GM21786 (cell line): ENCODE data around the gene MGA.

Experiments used
- ATAC-seq: cut with Tn5 transposase; IDR thresholded peaks from one replicate; pipeline ENCODE4 v1.9.1; 2021; ENCODE audit not compliant: unreplicated experiment

The MGA gene

DNA sequence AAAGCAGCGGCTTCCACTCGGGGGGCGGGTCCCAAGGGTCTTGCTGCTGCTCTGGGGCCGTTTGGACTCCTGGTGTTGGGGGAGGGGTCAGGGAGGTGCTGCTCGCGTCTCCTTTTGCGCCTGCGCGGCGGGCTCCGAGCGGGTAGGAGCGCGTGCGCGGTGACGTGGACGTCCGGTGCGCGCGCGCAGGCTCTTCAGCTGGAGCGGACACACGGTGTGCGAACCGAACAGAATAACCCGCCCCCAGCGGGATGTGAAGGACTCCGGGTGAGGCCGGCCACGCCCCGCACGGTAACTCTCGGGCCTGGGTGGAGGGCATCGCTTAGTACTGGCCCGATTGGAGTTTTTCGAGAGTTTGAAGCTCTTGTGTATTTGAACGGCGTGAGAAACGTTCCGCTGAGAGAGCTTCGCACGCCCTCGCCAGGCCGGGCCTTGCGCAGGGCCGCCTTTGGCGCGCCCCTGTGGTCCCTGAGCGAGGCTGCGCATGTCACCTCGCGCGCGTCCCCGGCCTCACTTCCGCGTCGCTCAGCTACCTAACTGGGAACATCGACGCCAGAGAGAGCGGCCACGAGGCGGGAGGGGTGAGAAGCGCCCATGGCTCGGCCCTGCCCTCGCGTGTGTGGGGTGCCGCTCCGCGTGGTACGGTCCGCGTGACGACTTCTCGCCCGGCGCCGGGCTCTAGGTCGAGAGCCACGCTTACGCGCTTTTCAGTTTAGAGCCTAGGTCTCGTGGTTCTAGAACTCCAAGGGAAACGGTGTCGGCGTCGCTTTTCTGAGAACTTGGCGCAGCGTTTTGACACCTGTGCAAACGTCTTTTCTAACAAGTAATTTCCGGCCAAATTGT is at the start of gene MGA:
TSS of gene MGA (plus strand) at position 171 of the 843 bp plus-strand sequence.
- ATAC-seq: peak; percentile 69

DNA sequence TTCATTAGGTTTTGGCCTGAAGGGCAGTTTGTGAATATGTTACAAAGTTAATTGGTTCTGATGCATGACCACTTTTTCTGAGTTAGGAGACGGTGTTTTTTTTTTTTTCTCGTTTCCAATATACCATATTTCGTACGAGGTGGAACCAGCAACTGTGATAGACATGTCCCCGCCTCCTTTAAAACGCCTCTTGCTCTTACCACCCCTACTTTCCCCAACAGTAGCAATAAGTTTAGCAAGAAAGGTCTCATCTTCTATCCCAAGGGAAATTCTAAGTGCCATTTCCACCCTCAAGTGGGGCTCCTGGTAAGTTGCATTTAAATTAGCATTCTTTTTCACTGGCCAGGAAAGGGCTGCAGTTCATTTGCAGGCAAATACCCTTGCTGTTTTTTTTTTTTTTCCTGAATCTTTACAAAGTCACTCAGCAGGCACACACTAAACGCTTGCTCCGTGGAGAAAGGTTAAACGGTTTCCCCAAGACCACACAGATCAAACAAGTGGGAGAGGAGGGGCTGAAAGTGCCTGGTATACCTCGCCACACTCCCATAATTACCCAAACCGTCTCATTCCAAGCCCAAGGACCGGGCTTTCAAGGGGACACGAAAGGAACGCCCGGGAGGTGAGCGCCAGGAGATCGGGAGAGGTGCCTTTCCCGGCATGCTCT is 39.5 kb upstream of the MGA start:
- no peak for ATAC-seq

DNA sequence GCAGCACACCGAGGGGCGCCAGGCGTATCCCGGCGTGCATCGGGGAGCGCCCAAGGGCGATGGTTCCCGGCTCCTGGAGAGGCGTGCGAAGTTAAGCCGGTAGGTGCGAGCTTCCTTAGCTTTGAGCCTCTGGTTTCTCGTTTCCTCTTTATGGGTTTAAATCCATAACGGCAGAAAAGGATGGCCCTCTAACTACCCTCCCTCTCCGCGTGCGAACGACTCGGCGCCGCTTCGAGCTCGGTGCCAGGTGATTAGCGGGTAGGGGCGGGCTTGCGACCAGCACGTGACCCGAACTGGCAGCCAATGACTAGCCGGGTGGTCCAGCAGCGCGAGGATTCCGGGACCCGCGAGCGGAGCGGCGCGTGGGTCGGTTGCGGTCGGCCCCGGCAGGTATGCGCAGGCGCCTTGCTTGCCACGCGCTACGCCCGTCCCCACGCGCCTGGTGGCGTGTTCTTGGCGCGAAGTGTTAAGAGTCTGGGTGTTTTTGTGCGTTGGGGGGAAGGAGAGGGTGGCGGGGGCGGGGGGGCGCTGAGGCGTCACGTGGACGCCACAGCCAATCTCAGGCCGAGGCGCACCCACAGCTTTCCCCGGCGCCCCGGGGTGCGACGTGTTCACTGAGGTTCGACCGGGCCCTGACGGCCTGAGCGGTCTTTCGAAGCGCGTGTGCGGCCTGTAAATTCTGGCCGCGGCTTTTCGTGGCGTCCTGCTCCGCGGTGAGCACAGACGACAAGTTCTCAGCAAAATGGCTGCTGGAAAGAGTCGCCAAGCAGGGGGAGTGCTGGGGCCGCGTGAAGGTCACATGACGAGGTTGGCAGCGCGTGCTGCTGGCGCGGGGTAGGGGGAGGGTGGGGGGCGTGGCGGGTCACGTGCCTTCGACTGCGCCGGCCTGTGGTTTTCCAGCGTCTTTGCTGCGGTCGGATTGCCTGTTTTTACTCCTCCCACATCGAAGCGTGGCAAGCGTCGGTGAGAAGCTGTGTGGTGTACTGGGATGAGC is 38.7 kb upstream of the MGA start:
- no peak for ATAC-seq

DNA sequence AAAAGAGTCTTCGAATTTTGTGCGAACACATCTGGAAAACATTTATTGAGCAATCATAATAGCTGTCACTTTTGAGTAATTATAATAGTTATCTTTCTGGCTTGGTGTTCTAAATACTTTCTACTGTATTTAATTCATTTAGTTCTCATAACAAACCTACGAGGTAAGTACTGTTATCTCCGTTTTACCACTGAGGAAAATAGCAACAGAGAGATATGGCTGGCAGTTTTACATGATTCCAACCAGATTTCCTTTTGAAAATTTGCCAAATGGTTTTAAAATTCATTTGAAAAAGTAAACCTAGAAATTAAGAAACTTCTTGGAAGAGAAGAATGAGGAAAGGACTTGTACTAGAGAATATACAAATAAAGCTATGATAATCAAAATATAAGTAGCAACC is 37.3 kb upstream of the MGA start:
- no peak for ATAC-seq

DNA sequence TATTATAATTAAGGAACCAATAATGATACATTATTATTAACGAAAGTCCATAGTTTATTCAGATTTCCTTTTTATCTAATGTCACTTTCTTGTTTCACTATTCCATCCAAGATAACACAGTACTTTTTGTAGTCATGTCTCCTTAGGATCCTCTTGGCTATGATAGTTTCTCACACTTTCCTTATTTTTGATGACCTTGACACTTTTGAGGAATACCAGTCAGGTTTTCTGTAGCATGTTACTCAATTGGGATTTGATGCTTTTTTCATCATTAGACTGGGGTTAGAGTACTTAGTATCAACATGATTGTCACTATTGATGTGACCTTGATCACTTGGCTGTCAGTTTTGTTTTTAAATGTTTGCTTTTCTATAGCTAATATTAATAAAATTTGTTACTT is 33.0 kb upstream of the MGA start:
- no peak for ATAC-seq

DNA sequence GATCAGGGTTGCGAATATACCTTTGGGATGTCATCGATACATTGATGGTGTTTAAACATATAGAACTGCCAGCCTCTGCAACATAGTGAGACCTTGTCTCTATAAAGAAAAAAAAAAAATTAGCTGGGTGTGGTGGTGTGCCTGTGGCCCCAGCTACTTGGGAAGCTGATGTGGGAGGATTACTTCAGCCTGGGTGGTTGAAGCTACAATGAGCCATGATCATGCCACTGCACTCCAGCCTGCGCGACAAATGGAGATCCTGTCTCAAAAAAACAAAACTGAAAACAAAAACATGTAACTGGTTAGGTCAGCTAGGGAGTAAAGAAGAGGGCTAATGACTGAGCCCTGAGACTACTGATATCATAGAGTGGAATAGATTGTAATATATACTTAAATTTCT is 30.7 kb upstream of the MGA start:
- no peak for ATAC-seq

DNA sequence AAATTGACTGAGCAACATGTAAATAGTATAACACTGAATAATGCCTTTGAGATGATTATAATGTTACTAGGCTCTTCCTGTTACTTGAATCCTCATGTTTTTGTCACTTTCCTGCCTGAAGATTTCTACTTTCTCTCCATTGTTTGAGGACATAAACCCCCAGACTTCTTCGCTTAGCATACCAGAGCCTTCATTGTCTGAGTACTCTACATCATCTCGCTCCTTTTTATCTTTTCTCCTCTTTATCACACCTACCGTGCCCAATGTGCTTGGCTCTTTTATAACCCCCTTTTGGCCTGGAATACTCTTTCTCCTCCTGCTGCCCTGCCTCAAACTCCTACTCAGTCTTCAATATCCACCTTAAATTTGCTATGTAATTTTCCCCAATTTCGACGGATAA is 30.3 kb upstream of the MGA start:
- ATAC-seq: no peak

DNA sequence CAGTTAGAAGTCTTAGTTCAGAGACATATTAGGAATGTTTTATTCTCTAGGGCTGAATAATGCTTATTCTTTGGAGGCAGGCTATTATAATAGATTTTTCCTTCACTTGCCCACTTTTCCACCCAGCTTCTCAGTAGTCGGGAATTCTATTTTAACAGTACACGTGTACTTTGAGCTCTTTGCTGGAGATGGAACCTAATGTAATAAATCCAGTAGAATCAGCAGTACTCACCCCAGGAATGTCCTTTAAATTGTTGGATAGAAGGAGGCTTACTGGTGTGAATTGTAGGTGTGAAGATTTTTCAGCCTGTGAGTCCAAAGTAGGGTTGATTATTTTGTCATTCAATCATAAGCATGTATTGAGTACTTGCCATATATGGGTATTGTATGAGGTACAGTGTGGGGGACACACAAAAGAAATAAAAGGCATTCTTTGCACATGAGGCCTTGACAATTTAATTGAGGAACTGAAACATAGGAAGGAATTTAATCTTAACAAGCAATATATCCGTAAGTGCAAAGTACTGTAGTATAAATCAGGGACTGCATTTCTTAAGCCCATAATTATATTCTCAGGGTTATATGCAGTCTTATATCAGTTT is 29.5 kb upstream of the MGA start:
- no peak for ATAC-seq

DNA sequence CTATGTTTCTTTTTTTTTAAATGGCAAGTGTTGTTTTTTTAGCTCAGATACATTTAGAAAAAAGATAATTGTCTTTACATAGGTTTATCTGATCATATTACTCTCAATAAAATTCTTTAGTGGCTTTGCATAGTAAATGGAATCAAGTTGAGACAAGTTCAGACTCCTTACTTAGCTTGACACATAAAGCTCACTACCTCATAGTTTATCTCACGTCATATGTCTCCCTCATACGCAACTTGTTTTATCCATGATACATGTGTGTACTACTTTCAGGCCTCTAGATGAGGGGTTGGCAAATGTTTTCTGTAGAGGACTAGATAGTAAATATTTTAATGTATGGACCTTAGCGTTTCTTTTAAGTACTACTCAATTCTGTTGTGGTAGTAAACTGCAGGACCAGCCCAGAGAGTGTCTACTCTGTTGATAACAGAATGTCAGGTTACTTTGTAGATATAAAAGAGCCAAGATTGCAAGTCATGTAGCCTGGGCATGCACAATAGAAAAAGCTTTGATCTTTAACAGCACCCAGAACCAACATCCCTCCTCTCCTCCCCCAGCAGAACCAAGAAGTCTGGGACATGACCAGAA is 28.2 kb upstream of the MGA start:
- ATAC-seq: no peak

DNA sequence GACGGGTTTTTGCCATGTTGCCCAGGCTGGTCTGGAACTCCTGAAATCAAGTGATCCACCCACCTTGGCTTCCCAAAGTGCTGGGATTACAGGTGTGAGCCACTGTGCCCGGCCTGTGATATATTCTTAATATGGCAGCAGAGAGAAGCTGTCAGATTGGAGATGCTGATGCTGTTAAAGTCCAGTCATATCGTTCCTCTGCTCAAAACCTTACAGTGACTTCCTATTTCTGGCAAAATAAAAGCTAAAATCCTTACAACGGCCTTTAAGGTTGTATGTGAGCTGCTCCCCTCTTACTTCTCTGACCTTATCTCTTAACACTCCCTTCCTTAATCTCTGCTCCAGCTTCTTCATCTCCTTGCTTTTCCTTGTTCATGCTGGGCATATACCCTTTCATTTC is 26.6 kb upstream of the MGA start:
- no peak for ATAC-seq

DNA sequence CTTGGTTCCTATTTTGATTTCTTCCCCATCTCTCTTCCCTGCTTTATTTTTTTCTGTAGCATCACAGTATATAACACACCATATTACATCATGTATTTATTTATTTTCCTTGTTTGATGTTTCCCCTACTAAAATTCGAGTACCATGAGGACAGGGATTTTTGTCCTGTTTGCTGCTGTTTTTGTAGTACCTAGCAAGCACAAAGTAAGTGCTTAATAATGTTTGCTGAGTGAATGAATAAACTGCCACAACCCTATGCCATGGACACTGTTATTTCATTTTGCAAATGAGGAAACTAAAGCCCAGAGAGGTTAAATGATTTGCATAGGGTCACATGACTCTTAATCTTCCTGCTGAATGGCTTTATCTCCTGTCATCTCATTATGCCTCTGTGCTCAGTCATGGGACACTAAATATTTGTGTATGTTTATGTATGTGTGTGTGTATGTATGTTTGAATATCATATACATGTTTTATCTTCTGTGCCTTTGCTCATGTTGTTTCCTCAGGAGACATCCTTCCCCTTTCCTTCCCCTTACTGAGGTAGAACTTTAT is 26.1 kb upstream of the MGA start:
- no peak for ATAC-seq

DNA sequence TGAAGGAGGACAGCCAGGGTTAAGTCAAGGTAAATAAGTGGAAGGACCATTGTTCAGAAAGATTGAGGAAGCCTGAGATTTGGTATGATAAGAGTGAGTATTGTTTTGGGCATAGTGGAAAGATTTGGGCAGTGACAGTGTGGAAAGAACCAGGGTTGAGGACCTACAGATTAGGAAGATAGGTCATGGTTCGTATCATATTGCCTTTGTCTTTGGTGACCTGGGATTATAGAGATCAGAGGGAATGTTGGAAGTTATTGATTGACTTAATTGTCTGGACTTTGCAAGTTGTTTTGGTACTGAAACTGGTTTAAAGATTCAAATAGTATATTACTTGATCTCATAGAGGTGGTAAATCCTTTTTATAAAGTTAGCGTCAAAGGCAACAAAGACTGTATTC is 23.1 kb upstream of the MGA start:
- no peak for ATAC-seq

DNA sequence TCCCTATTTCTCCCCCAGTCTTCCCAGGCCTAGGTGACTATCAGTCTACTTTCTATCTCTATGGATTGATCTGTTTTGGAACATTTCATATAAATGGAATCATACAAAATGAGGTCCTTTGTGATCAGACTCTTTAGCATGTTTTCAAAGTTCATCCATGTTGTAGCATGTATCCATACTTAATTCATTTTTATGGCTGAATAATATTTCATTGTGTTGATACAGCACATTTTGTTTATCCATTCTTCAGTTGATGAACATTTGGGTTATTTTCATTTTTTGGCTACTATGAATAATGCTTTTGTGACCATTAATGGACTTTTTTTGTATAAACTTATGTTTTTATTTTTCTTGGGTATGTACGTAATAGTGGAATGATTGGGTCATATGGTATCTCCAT is 19.2 kb upstream of the MGA start:
- no peak for ATAC-seq

DNA sequence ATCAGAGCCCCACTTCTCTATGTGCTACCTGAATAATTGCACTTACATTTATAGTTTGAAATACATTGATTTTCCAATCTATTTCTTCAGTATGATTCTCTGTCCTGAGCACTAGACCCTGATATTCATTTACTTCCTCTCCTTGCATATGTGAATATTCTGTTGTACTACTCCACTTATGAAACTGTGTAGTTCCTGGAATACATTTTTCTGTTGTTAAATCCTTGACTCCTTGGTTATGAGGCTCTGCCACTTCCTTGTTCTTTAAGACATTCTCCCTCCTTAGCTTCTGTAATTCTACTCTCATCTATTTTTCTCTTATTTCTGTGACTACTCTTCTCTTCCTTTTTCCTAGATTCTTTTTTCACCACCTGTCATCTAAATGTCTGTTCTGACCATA is 12.9 kb upstream of the MGA start:
- no peak for ATAC-seq

DNA sequence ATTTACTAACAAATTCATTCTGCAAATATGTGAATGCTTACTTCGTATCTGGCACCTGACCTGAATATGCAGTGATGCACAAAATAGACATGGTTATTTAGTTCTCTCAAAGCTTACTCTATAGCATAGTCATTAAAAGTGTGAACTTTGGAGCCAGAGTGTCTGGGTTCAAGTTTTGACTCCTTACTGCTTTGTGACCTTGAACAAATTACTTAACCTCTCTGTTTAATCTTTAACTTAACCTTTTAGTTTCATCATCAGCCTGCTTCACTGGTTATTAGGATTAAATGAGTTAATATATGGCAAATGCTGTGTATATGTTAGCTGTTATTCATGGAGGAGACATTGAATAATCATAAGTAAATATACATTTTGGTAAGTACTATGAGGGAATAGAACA is 12.1 kb upstream of the MGA start:
- ATAC-seq: no peak

DNA sequence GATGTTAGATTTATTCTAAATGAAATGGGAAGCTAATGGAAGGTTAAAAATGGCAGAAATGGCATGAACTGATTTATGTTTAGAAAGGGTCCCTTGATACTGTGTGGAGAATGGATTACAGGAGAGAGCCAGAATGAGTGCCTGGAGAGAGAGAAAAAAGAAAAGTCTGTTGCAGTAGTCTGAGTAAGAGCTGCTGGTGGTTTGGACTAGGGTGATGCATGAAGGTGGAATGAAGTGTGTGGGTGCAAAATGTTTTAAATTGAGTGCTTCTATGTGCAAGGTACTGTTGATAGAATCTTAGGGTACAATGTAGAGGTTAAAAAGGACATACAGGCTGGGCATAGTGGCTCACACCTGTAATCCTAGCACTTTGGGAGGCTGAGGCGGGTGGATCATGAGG is 11.4 kb upstream of the MGA start:
- no peak for ATAC-seq

DNA sequence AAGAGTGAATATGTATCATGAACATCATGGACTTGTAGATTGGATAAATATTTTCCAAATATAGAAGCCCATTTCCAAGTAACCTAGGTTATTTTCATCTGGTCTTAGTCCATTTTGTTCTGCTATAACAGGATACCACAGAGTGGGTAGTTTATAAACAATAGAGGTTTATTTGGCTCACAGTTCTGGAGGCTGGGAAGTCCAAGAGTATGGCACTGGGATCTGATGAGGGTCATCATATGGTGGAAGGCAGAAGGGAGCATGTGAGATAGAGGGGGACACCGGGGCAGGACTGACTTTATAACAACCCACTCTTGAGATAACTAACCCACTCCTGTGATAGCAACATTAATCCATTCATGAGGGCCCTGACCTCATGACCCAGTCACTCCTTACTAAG is 9.4 kb upstream of the MGA start:
- ATAC-seq: no peak

DNA sequence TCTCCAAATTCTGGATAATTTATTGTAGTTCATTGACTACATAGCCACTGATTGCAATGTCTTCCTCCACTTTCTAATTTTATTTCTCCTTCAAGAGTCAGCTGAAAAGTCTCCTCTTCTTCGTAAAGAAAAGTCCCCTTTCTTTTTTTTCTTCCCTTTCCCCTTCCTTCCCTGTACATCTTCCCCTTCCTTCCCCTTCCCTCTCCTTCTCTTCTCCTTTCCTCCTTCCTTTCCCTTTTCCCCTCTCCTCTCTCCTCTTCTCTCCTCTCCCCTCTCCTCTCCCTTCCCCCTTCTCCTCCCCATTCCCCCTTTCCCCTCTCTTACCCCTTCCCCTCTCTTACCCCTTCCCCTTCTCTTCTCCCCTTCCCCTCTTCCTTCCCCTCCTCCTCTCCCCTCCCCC is 8.8 kb upstream of the MGA start:
- no peak for ATAC-seq

DNA sequence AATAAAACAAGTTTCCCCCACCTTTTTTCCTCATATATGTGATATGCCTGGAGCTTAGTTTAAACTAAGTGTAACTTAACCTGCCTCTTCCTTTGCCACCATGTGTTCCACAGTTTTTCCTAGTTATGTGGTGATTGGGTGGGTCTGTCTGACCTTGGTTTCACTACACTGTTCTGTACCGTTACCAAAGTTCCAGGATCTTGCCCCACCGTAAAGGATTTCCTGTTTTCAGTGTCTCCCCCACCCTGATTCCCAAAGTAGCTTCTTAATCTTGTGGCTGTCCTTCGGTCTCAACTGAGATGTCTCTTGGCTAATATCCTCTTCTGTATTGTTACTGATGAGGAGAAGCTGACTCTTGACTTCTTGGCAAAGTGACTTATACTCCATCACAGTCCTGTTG is 6.4 kb upstream of the MGA start:
- no peak for ATAC-seq

DNA sequence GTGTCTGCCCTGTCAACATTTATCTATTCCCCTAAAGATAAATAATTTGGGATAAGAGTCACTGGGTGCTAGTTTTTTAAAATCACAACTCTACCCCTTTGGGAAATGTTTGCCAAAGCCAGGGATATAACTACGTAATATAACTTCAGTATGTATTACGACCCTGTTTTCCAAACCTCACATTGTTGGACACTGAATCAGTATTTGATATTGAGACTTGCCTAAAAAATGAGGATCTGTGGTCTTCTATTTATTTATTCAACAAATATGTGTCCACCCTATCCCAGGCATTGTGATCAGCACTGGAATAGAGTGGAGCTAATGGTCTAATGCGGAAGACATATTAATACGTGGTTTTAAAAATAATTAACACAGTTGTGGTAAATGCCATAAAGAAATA is 4.5 kb upstream of the MGA start:
- no peak for ATAC-seq
